GM19468 (cell line): ENCODE results near the gene FOXJ2.
"Not testable (repeated sequence)": the region's sequence is repeated elsewhere in the genome, so short reads cannot be mapped to it uniquely, and the experiment has no call there.

ENCODE experiments used
- ATAC-seq: cut with Tn5 transposase; IDR thresholded peaks from one replicate; pipeline ENCODE4 v1.9.1; 2021; ENCODE audit warnings: mild to moderate bottlenecking, moderate library complexity, moderate number of reproducible peaks; ENCODE audit not compliant: unreplicated experiment; ENCODE audit errors: extremely low read depth

Gene FOXJ2

GRCh38 chr12:8027856-8028255 is 4.7 kb upstream of the FOXJ2 start:
- no peak for ATAC-seq

GRCh38 chr12:8028267-8028666 is 4.2 kb upstream of the FOXJ2 start:
- no peak for ATAC-seq

- ATAC-seq, result no peak
Observed at GRCh38 chr12:8030189-8030588, 2.3 kb upstream of the FOXJ2 start.

- not testable (repeated sequence) for ATAC-seq
Observed at GRCh38 chr12:8031017-8031416, 1.5 kb upstream of the FOXJ2 start.

- ATAC-seq, result no peak
Observed at GRCh38 chr12:8031872-8032241, 659 bp upstream of the FOXJ2 start.

- no peak for ATAC-seq
Observed at GRCh38 chr12:8033153-8034044, 883 bp downstream of the FOXJ2 start.

- ATAC-seq, result no peak
Observed at GRCh38 chr12:8034802-8035201, 2.3 kb downstream of the FOXJ2 start.

- ATAC-seq, result no peak
Observed at GRCh38 chr12:8035440-8036010, 3.0 kb downstream of the FOXJ2 start.

- ATAC-seq, result no peak
Observed at GRCh38 chr12:8036346-8036745, 3.8 kb downstream of the FOXJ2 start.

GRCh38 chr12:8037046-8037663 is 4.6 kb downstream of the FOXJ2 start:
- no peak for ATAC-seq

GRCh38 chr12:8037947-8038346 is 5.4 kb downstream of the FOXJ2 start:
- no peak for ATAC-seq

GRCh38 chr12:8038659-8039114 is 6.2 kb downstream of the FOXJ2 start:
- no peak for ATAC-seq

GRCh38 chr12:8040791-8041190 is 8.3 kb downstream of the FOXJ2 start:
- ATAC-seq, result no peak

GRCh38 chr12:8045952-8046944 is 13.7 kb downstream of the FOXJ2 start:
- ATAC-seq, result no peak

- ATAC-seq, result no peak
Observed at GRCh38 chr12:8047842-8048241, 15.3 kb downstream of the FOXJ2 start.

GRCh38 chr12:8048906-8049305 is 16.4 kb downstream of the FOXJ2 start:
- no peak for ATAC-seq

- ATAC-seq, result no peak
Observed at GRCh38 chr12:8050600-8051250, 18.2 kb downstream of the FOXJ2 start.

- ATAC-seq, result no peak
Observed at GRCh38 chr12:8052679-8053078, 20.2 kb downstream of the FOXJ2 start.

GRCh38 chr12:8054816-8055215 is 22.3 kb downstream of the FOXJ2 start:
- ATAC-seq, result no peak

- no peak for ATAC-seq
Observed at GRCh38 chr12:8057306-8057705, 24.8 kb downstream of the FOXJ2 start.
